HG03066 (cell line): ENCODE data around the gene ACAP2.
A peak's percentile ranks its signal among the peaks of the same experiment; 100 is the strongest.
"Not testable (repeated sequence)": the region's sequence is repeated elsewhere in the genome, so short reads cannot be mapped to it uniquely, and the experiment has no call there.

ENCODE experiments used
- ATAC-seq: cut with Tn5 transposase; IDR thresholded peaks from one replicate; pipeline ENCODE4 v1.9.1; 2021; ENCODE audit warnings: low read depth; ENCODE audit not compliant: unreplicated experiment

Gene ACAP2

GRCh38 chr3:195442573-195443390 is at the start of gene ACAP2:
Gene ACAP2, minus strand, starts transcription at chr3:195443020. Its CDS starts 173 bp downstream, at chr3:195442847.
- ATAC-seq: peak; percentile 84

- ATAC-seq: no peak
Observed at GRCh38 chr3:195475614-195476013, 32.8 kb upstream of the ACAP2 start.

- not testable (repeated sequence) for ATAC-seq
Observed at GRCh38 chr3:195475116-195475515, 32.3 kb upstream of the ACAP2 start.

- no peak for ATAC-seq
Observed at GRCh38 chr3:195468841-195469240, 26.0 kb upstream of the ACAP2 start.

GRCh38 chr3:195468391-195468776 is 25.6 kb upstream of the ACAP2 start:
- no peak for ATAC-seq

GRCh38 chr3:195467641-195468390 is 25.0 kb upstream of the ACAP2 start:
- no peak for ATAC-seq

- ATAC-seq: no peak
Observed at GRCh38 chr3:195466251-195466650, 23.4 kb upstream of the ACAP2 start.

- ATAC-seq: not testable (repeated sequence)
Observed at GRCh38 chr3:195462922-195463321, 20.1 kb upstream of the ACAP2 start.

- no peak for ATAC-seq
Observed at GRCh38 chr3:195462308-195462610, 19.4 kb upstream of the ACAP2 start.

- ATAC-seq: no peak
Observed at GRCh38 chr3:195461594-195462307, 18.9 kb upstream of the ACAP2 start.

- ATAC-seq: no peak
Observed at GRCh38 chr3:195460091-195460713, 17.4 kb upstream of the ACAP2 start.

GRCh38 chr3:195458316-195458717 is 15.5 kb upstream of the ACAP2 start:
- ATAC-seq: no peak

GRCh38 chr3:195455789-195456188 is 13.0 kb upstream of the ACAP2 start:
- ATAC-seq: no peak

GRCh38 chr3:195453236-195453635 is 10.4 kb upstream of the ACAP2 start:
- ATAC-seq: no peak

GRCh38 chr3:195451373-195452015 is 8.7 kb upstream of the ACAP2 start:
- no peak for ATAC-seq

GRCh38 chr3:195450731-195451229 is 8.0 kb upstream of the ACAP2 start:
- no peak for ATAC-seq

GRCh38 chr3:195448205-195448875 is 5.5 kb upstream of the ACAP2 start:
- no peak for ATAC-seq

GRCh38 chr3:195447201-195447600 is 4.4 kb upstream of the ACAP2 start:
- no peak for ATAC-seq

GRCh38 chr3:195446359-195446758 is 3.5 kb upstream of the ACAP2 start:
- no peak for ATAC-seq

GRCh38 chr3:195445885-195446284 is 3.1 kb upstream of the ACAP2 start:
- no peak for ATAC-seq
